Upper lobe of left lung (tissue), 6 donors: ENCODE data around the gene PRR23C. TPM values are rescaled to one million over a fixed set of nuclear protein-coding genes. Genes with fewer than 3 reads are reported as not detected.

Experiments
- ATAC-seq, 2 donors: fragments of 200-7000 bp; cut with Tn5 transposase; one replicate each; pipeline ENCODE4 v1.9.1; 2022; ENCODE audit warnings: mild to moderate bottlenecking in 2 of 2, moderate library complexity in 2 of 2; ENCODE audit not compliant: low FRiP score in 2 of 2
- DNase-seq, 2 donors: peaks; one replicate each; pipeline ENCODE4 v3.0.0-alpha.2; 2019 to 2020
- H3K27ac ChIP-seq, 4 donors: fragments of 200-600 bp; sonication (generic); one replicate each; pipeline ENCODE4 v1.5.1; 2016 to 2019
- H3K27me3 ChIP-seq, 4 donors: fragments of 200-600 bp; sonication (generic); one replicate each; pipeline ENCODE4 v1.5.1; 2017 to 2019
- H3K36me3 ChIP-seq, 4 donors: fragments of 200-600 bp; sonication (generic); one replicate each; pipeline ENCODE4 v1.5.1; 2016 to 2019
- H3K4me1 ChIP-seq, 4 donors: fragments of 200-600 bp; sonication (generic); one replicate each; pipeline ENCODE4 v1.5.1; 2018 to 2019
- H3K4me3 ChIP-seq, 4 donors: fragments of 200-600 bp; sonication (generic); one replicate each; pipeline ENCODE4 v1.5.1; 2017 to 2019; ENCODE audit warnings: mild to moderate bottlenecking in 2 of 4, moderate library complexity in 1 of 4
- H3K9me3 ChIP-seq, 4 donors: fragments of 200-600 bp; sonication (generic); one replicate each; pipeline ENCODE4 v1.5.1; 2018 to 2019
- CTCF ChIP-seq, 6 experiments: fragments of 450-650 bp in 4 of 6; fragments of 200-600 bp in 2 of 6; sonication (generic) in 2 of 6; IDR thresholded peaks; one replicate each; pipeline ENCODE4 v1.5.1; 2016 to 2019; ENCODE audit warnings: antibody characterized with exemption in 6 of 6
- EP300 ChIP-seq, 4 donors: sonication (generic); formaldehyde crosslinking; IDR thresholded peaks; one replicate each; pipeline ENCODE4 v1.5.1; 2017; ENCODE audit warnings: antibody characterized with exemption in 4 of 4, control low read depth in 2 of 4
- POLR2A ChIP-seq, 4 donors: fragments of 450-650 bp; IDR thresholded peaks; one replicate each; pipeline ENCODE4 v1.5.1; 2016 to 2017; ENCODE audit warnings: antibody characterized with exemption in 4 of 4, mild to moderate bottlenecking in 2 of 4
- POLR2AphosphoS5 ChIP-seq, 2 donors: sonication (generic); formaldehyde crosslinking; IDR thresholded peaks; one replicate each; pipeline ENCODE4 v1.5.1; 2017; ENCODE audit warnings: antibody characterized with exemption in 2 of 2
- WGBS, 2 donors: methylation state at CpG; one replicate each; pipeline ENCODE4 v1.1.5; 2017 to 2018; 5-methylcytosine and 5-hydroxymethylcytosine counted together
- total RNA-seq, 6 donors: library from RNA; depleted of rRNA in 4 of 6; stranded (reverse); fragments of >200 nt in 4 of 6; gene quantifications; one replicate each; pipeline versions ENCODE4 v1.1.0 to v1.2.1, GENCODE V29; 2016 to 2021
- donor health status: DM: no; HTN: no; CAD: no; lungs with moderate emphysema.
- donor health status: DM: no; HTN: yes; CAD: no; lungs with severe emphysema.

The PRR23C gene
- total RNA-seq: not detected

GRCh38 chr3:139044366-139045210 lies at the start of gene PRR23C:
Gene PRR23C (minus strand): TSS chr3:139044892. CDS start chr3:139044620, 272 bp downstream.
- H3K27me3 ChIP-seq: no peaks in the 10 kb centered on the region
- 46 to 59% methylated on average over 27 to 38 of the region's 77 CpGs for WGBS, 2 donors
- DNase-seq: peak in 1 of 2 donors; percentile 79
- no peak within 1 kb of the TSS for H3K4me3 ChIP-seq
- TF ChIP-seq POLR2A (IDR thresholded peaks at IDR 0.05) (no peak), CTCF (IDR thresholded peaks at IDR 0.05) (no peak), EP300 (IDR thresholded peaks at IDR 0.05) (no peak), POLR2AphosphoS5 (IDR thresholded peaks at IDR 0.05) (no peak)
- H3K36me3 ChIP-seq: no peaks in the 10 kb centered on the region
- no peak within 1 kb of the TSS for H3K27ac ChIP-seq
- H3K4me1 ChIP-seq: no peaks in the 10 kb centered on the region
- H3K9me3 ChIP-seq: peaks cover 0 to 17% (median 8%) of the 10 kb centered on the region in 4 donors
- ATAC-seq: no peak

- no peak for TF ChIP-seq POLR2A (IDR thresholded peaks at IDR 0.05)
- no peak for TF ChIP-seq CTCF (IDR thresholded peaks at IDR 0.05)
- TF ChIP-seq POLR2AphosphoS5 (IDR thresholded peaks at IDR 0.05): no peak
- no peak for TF ChIP-seq EP300 (IDR thresholded peaks at IDR 0.05)
- DNase-seq: no peak
- H3K36me3 ChIP-seq: no peaks in the 10 kb centered on the region
- peaks cover 0 to 5% (median 0%) of the 10 kb centered on the region in 4 donors for H3K9me3 ChIP-seq
- no peaks in the 10 kb centered on the region for H3K27me3 ChIP-seq
- no peak for ATAC-seq
- WGBS, 2 donors: 50 to 92% methylated on average over 1 of the region's 1 CpG
- H3K4me3 ChIP-seq: no peak overlapping the region
- no peak overlapping the region for H3K27ac ChIP-seq
- no peaks in the 10 kb centered on the region for H3K4me1 ChIP-seq
These were observed 49.1 kb upstream of the PRR23C start for GRCh38 chr3:139093840-139094239.

GRCh38 chr3:139088462-139089324 lies 44.0 kb upstream of the PRR23C start:
- no peak overlapping the region for H3K27ac ChIP-seq
- H3K4me1 ChIP-seq: no peaks in the 10 kb centered on the region
- WGBS, 2 donors: 83 to 95% methylated on average over 2 to 6 of the region's 8 CpGs
- H3K4me3 ChIP-seq: no peak overlapping the region
- ATAC-seq (peak in 1 of 2 donors; percentile 57), DNase-seq (peak in 1 of 2 donors; percentile 39)
- no peaks in the 10 kb centered on the region for H3K27me3 ChIP-seq
- TF ChIP-seq EP300 (IDR thresholded peaks at IDR 0.05): no peak
- no peak for TF ChIP-seq POLR2AphosphoS5 (IDR thresholded peaks at IDR 0.05)
- TF ChIP-seq CTCF (IDR thresholded peaks at IDR 0.05): no peak
- no peak for TF ChIP-seq POLR2A (IDR thresholded peaks at IDR 0.05)
- no peaks in the 10 kb centered on the region for H3K36me3 ChIP-seq
- H3K9me3 ChIP-seq: peaks cover 0 to 5% (median 0%) of the 10 kb centered on the region in 4 donors

- H3K9me3 ChIP-seq: peaks cover 0 to 7% (median 2%) of the 10 kb centered on the region in 4 donors
- no peak overlapping the region for H3K27ac ChIP-seq
- H3K27me3 ChIP-seq: no peaks in the 10 kb centered on the region
- no peaks in the 10 kb centered on the region for H3K36me3 ChIP-seq
- TF ChIP-seq EP300 (IDR thresholded peaks at IDR 0.05): no peak
- 63 to 67% methylated on average over 4 of the region's 4 CpGs for WGBS, 2 donors
- no peak for ATAC-seq
- H3K4me1 ChIP-seq: no peaks in the 10 kb centered on the region
- no peak overlapping the region for H3K4me3 ChIP-seq
- no peak for DNase-seq
These were observed 42.9 kb upstream of the PRR23C start for GRCh38 chr3:139087621-139088020.

GRCh38 chr3:139084176-139084575 lies 39.5 kb upstream of the PRR23C start:
- Histone ChIP-seq H3K4me3 (no peak overlapping the region), H3K36me3 (no peaks in the 10 kb centered on the region), H3K27me3 (no peaks in the 10 kb centered on the region), H3K27ac (no peak overlapping the region), H3K4me1 (no peaks in the 10 kb centered on the region), H3K9me3 (peaks cover 0 to 7% (median 0%) of the 10 kb centered on the region in 4 donors)
- TF ChIP-seq EP300 (IDR thresholded peaks at IDR 0.05) (no peak), CTCF (IDR thresholded peaks at IDR 0.05) (no peak), POLR2AphosphoS5 (IDR thresholded peaks at IDR 0.05) (no peak), POLR2A (IDR thresholded peaks at IDR 0.05) (no peak)
- ATAC-seq (no peak), DNase-seq (no peak)
